ENCODE data around the gene MAP3K8.

MAP3K8 gene

DNA sequence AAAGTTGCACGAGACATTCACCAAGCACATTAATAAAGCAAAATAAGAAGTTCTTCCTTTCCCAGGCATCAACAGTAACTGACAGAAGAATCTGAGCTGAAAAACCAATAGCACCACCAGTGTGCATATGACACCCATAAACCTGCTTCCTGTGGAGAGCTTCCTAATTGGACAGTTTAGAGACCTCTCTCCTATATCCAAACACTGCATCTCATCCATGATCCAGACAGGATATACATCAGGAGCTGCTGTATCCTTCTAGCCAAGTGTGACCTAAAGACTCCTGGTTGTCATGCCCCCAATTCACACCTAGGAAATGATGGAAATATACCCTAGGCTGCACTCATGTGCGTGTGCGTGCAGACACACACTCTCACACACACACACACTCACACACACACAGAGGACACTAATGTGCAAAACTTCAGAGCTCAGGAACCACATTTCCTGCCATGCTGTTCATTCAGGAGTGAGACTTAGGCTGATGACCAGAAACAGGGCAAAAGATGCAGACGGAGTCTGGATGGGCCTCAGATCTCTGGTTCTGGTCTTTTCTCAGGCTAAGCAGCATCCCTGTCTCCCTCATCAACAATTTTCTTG lies 58.0 kb downstream of the MAP3K8 start:
- no peak for DNase-seq

DNA sequence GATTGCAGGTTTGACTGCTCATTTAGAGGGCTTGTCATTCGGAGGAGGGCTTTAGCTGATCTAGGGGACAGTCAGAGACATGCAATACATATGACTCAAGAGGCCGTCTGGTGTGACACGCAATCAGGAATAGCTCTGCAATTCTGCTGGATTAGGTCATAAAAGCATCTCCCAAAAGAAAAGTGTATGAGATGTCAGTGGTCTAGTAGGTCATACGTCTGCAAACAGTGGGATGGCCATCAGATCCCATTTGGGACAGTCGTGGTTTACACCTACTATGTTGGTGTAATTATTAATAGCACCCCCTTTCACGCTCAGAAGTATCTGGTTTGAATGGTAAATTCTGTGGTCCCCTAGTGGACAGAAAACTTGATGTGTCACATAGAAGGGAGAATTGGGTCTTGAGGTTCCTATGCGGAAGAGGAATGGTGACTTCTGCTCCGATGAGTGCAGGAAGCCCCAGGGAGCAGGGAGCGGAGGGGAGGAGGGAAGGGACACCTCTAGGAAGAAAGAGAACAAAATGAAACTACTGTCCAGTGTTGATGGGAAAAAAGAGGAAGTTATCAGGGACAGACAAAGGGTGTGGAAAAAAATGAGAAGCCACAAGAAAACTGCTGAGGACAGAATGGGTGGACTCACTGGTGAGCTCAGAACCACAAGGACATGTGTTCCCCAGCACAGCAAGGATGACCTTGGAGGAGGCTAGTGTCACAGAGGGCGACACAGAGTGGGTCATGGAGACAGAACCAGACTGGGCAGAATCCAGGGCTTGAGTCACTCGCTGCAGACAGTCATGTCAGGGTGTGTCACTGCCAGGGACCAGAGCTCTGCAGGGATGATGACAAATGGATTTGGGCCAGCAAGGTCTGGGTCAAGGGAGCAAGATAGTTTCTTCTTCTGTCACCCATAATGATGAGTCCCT lies 59.9 kb downstream of the MAP3K8 start:
- DNase-seq = no peak

DNA sequence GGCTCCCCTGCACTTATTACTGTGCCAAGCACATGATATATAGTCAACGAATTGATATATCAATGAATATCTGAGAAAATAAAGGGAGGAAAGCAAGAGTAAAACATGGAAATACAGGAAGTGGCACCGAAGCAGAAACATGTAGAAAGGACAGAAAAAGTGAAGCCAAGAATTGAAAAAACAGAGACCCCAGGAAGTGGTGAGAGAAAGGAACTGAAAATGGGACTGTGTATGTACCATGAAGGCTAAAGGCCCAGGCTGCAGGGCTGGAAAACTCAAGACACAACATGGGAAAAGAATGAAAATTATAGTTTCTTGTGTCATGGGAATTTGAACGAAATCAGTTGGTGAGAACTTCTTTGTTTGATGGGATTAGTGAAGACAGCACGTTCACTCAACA lies 60.6 kb downstream of the MAP3K8 start:
- DNase-seq = no peak

DNA sequence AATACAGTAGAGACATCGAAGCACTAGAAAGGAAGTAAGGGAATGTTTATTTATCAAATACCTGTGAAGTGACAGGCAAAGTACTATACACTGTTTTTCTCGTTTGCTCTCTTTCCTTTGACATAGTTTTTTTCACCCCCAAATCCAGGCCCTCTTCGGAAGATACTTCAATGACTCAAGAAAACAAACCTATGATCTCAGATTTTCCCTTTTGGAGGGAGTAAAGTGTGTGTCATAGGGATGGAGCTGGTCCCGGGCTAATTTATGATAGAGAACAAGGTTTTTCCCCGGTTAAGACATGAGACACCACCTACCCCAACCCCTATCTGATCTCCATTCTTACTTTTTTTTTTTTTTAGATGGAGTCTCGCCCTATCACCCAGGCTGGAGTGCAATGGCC lies 61.7 kb downstream of the MAP3K8 start:
- no peak for DNase-seq

DNA sequence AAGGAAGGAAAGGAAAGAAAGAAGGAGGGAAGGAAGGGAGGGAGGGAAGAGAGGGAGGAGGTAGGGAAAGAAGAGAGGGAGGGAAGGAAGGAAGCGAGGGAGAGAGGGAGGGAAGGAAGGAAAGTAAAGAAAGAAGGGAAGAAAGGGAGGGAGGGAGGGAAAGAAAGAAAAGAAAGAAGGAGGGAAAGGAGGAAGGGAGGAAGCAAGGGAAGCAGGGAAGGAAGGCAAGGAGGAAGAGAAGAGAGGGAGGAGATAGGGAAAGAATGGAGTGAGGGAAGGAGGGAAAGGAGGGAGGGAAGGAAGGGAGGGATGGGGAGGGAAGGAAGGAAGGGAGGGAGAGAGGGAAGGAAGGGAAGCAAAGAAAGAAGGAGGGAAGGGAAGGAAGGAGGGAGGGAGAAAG lies 65.8 kb downstream of the MAP3K8 start:
- no peak for DNase-seq

DNA sequence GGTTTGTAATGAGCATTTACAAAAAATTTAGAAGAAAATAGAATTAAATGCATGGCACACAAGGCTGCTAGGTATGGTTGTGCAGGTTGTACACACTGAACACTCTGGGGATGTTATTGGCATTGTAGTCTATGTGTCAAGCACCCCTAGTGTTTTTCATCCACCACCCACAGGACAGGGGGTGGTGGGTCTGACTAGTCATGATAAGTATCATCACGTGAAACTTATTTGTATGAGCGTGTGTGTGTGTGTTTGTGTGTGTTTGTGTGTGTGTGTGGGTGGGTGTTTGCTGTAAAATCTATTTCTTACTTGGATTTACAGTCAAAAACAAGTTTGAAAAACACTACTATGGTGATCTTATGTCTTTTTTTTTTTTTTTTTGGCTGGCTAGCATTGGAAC lies 66.5 kb downstream of the MAP3K8 start:
- no peak for DNase-seq

DNA sequence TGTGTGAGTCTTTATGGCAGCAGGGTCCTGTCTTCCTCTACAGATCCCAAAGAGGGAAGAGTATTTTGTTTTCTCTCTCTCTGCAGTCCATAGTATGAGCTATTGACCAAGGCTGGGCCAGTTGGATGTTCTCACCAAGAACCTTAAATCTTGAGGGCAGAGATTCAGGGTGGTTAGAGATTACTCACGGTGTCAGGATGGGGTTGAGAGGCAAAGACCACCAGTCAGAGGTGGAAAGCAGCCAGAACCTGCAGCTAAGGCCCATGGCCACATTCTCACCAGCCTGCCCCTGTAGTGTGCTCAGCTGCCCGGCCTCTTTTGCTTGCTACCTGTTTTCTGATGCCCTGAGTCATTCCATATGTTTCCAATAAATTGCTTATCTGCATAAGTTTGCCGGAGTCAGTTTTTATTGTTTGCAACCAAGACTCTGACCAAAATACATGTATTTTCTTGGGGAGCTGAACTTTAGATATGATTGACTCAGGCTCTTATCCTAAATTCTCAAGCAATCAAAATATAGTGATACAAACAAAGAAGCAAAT lies 67.0 kb downstream of the MAP3K8 start:
- no peak for DNase-seq

DNA sequence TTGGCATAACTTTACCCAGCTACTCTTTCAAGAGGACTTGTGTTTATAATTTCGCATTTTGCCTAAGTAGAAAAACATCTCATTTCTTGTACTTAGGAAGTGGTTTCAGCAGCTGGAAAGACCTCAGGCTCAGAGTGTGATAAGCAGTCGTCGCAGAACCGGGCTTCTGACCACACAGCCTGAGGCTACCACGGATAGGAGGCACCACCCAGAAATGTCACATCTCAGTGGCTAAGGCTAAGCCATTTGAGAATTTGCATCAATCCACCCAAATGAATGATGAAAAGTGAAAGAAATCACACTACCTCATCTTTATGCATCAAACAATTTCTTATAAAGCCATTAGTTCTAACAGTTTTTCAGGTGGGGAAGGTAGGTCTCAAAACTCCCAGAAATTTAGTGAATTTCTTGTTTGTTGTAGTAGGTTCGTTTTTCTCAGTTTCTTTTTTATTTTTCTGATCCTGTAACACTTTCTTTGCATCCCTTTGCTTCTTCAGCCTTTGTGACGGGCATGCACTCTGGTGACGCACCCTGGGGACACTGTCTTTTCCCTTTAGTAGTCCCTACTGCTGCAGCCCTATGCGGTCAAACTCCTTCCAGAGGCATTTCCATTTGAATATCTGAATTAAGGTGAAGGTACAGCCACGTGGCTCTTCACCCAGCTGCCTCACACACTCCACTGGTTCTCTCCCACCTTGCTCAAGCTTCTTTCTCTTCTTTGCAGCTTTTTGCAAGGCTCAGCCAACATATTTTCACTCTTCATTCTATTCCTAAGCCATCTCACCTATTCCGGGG lies 68.5 kb downstream of the MAP3K8 start:
- no peak for DNase-seq

DNA sequence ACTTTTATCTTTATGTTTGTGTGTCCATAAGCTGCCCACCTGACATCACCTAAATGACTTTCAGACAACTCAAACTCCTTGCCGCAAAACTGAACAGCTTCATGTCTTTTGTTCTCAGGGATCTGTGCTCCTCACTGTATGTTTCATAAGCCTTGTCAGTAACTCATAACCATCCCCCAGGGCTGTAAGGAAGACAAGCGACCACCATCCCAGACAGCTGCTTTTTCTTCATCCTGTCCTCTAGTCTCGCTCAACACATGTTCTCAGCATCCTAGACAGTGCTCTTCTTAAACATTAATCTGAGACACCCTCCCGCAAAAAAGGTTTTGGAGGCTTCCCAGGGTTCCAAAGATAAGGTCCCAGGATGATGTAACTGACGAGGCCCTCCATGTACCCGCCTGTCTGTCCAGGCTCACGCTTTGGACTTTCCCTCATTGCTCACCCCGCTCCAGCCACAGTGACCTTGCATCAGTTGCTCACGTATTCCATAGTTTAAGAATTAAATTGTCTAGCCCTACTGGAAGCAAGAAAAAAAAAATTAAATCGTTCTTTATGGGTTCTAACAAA lies 69.8 kb downstream of the MAP3K8 start:
- DNase-seq = no peak

DNA sequence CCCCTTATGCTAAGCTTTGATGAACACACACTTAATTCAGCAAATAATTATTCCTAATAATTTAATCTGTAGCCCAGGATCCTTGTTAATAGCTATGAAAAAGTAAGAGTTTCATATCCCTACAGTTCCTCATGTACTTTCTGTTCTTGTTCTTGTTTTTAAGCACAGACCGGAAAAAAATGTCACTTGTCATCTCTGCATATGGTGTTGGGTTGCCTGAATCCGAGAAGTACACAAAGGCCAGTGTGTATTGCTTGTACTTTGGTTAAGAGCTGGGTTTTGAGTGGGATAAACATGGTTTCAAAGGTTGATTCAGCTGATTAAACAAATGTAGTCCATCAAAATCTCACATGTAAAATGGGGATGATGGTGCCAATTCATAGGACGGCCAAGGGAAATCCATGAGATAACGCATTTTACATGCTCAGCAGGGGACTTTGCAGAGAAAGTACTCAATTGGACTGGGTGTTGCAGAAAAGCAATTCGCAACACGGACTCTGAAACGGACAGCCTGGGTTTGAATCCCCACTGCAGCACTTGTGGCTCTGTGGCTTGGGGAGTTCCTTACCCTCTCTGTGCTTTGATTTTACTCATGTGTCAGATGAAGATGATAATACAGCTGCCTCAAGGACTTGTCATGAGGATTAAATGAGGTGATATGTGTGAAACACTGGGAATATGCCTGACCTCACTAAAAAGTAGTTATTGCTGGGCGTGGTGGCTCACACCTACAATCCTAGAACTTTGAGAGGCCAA lies 71.7 kb downstream of the MAP3K8 start:
- DNase-seq = peak; percentile 38

DNA sequence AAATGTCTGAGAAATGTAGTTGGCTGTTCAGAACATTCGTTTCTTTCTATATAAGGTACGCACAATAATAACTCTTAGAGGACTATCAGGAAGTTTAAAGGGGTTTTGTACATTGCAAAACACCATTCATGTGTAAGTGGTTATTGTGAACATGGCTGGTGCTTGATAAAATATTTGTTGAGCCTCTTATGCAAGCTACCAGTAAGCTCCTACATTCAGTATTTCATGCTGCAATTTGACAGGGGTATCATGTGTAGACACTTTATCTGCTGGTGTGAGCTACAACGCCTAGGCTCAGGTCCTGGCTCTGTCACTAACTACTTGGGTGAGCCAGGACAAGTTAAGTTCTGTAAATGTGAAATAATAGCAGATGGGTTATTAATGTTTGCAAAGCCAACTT lies 75.5 kb downstream of the MAP3K8 start:
- DNase-seq = no peak

DNA sequence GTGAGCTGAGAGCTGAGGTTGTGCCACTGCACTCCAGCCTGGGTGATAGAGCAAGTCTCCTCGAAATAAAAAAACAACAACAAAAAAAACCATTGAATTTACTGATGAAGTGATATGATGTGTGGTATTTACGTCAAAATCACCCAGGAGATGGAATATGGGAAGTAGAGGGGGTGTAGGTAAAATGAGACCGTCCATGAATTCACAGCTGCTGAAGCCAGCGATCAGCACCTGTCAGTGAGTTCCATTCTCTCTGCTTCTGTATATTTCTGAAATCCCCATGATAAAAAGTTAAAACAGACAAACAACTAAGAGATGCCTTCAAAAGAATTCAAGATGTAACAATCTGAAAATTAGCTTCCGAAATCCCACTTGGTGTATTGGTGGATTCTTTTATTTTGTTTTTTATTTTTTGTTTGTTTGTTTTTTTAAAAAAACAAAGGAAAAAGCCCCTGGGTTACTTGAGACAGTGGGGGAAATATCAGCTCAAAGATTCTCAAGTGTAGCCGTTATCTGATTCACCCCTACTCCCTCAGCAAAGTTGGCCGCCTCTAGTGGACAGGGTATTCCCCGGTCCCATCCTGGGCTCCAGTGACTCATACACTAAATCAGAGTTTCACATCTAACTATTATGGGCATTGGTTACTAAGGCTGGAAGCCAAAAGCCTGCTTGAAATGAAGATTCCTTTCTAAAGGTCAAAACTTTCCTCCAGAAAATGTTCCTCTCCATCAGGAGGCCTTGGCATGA lies 76.4 kb downstream of the MAP3K8 start:
- no peak for DNase-seq

DNA sequence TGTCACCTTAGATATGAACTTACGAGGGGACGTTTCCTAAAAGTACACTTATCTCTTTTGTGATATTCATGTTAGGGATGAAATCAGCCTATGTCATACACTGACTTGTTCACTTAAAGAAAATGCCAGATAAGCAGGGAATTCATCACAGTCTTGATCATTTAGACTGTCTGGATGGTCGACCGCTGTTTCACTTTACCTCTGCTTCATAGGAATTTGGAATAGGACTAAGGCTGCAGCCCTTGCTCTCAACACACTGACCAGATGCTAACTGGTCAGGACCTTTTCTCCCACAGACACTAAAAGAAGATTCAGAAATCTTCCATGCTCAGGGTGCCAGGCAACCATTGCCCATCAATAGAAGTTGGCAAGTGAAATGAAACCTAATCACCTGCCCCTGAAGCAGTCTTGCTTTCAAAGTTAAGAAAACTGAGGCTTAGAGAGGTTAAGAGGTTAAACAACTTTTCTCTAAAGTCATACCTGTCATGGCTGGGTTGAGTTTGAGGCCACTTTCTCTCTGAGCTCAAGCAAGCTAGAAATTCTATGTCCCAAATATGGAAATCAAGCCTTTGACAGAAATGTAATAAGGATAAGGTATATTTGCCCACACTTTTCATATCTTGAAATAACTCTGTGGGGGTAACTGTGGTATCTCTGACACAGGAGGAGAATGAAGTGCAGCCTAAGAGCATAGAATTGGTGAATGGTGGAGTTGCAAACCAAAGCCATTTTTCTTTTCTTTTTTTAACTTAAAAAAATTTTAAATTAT lies 77.1 kb downstream of the MAP3K8 start:
- no peak for DNase-seq

All from NCI-H2029 treated with DMSO at 0.1 percent for 48 hours (cell line).